Loucy (cell line): ENCODE data around the gene GHSR.

Experiments
- EZH2phosphoT487 ChIP-seq: fragments of 200-600 bp; IDR thresholded peaks from 2 replicates; pipeline ENCODE4 v1.6.1; 2018; ENCODE audit warnings: antibody characterized with exemption, mild to moderate bottlenecking, moderate library complexity, borderline replicate concordance
- TF ChIP-seq, protein P1 (sequence below): fragments of 200-600 bp; sonication (generic); conservative IDR thresholded peaks from 2 replicates; pipeline ENCODE4 v1.5.1; 2014; ENCODE audit warnings: mild to moderate bottlenecking, antibody characterized with exemption, low read length

DNA sequence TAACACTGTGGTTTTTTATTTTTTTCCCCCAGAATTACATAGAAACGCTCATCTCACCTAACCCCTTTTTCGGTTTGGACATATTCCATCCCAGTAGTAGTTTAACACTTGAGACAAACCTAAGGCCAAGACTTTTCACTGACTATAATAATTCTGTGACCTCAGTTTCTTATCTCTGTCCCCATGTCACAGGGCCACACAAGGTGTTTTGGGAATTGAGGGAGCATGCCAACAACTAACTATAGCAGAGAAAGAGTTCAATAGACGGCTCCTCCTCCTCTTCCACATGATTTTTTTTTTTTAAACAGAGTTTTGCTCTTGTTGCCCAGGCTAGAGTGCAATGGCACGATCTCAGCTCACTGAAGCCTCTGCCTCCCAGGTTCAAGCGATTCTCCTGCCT lies 27.4 kb upstream of the GHSR start:
- TF ChIP-seq, protein P1, sequence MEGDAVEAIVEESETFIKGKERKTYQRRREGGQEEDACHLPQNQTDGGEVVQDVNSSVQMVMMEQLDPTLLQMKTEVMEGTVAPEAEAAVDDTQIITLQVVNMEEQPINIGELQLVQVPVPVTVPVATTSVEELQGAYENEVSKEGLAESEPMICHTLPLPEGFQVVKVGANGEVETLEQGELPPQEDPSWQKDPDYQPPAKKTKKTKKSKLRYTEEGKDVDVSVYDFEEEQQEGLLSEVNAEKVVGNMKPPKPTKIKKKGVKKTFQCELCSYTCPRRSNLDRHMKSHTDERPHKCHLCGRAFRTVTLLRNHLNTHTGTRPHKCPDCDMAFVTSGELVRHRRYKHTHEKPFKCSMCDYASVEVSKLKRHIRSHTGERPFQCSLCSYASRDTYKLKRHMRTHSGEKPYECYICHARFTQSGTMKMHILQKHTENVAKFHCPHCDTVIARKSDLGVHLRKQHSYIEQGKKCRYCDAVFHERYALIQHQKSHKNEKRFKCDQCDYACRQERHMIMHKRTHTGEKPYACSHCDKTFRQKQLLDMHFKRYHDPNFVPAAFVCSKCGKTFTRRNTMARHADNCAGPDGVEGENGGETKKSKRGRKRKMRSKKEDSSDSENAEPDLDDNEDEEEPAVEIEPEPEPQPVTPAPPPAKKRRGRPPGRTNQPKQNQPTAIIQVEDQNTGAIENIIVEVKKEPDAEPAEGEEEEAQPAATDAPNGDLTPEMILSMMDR: no peak
- no peak for TF ChIP-seq EZH2phosphoT487
